CD4-positive, alpha-beta T cell treated with Interleukin-2 at 100 ng/mL for 4 hours (primary cell): ENCODE data around the gene B4GALNT2.
"Not testable (repeated sequence)": the region's sequence is repeated elsewhere in the genome, so short reads cannot be mapped to it uniquely, and the experiment has no call there.

Source experiments
- DNase-seq: peaks from one replicate; pipeline ENCODE4 v3.0.0-alpha.2; 2020; ENCODE audit warnings: low spot score

Gene B4GALNT2

DNA sequence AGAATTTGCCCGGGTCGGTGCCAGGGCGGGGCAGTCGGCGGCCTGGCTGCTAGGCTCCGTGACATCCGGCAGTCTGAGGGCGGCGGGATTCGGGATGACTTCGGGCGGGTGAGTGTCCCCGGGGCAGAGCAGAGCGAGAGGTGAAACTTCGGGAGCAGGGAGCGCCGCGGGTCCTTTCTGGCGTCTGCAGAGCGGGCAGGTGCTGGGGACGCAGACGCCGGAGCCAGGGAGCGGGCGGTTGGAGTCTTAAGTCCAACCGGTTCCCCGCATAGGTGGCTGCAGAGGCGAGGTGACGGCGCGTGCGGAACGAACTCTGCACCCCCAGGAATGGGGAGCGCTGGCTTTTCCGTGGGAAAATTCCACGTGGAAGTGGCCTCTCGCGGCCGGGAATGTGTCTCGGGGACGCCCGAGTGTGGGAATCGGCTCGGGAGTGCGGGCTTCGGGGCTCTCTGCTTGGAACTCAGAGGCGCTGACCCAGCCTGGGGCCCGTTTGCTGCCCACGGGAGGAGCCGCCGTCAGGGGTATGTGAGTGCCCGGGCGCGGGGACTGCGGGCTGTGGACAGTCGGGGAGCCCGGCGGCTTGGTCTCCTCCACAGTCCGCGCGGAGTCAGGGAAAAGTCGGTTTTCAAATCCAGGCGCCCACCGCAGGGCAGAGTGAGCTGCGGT is at the start of gene B4GALNT2:
Gene B4GALNT2, plus strand, starts transcription at position 71 of the 666 bp plus-strand sequence. Its CDS starts 24 bp downstream, at position 95.
- DNase-seq, result no peak

GRCh38 chr17:49085046-49085445 is 47.5 kb upstream of the B4GALNT2 start:
- not testable (repeated sequence) for DNase-seq

DNA sequence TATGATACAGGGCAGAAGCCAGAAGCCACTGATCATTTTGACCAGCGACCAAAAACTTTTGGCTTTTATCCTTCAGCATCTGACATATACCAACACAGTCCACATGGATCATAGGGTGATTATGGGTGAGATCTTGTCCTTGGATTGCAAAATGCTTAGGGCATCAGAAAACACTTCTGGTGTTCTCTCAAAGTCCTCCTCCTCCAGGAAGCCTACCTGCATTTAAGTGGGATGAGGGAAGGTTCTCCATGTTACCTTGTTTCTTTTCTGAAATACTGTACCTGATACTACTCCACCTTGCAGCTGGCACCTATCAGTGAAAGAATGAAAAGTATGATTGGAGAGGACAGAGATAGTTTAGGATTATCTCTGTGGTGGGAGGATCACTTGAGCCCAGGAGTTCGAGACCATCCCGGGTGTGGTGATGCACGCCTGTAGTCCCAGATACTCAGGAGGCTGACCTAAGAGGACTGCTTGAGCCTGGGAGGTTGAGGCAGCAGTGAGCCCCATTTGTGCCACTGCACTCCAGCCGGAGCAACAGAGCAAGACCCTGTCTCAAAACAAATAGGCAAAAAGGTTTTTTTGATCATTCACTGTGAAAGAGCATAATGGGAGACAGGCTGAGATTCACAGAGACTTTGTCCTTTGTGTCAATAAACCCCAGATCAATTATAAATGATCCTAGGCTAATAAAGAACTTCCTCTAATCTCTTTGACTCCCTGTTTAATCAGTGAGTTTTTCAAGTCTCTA is 46.8 kb upstream of the B4GALNT2 start:
- DNase-seq, result no peak

- no peak for DNase-seq
These were observed 46.3 kb upstream of the B4GALNT2 start for GRCh38 chr17:49086316-49086605.

DNA sequence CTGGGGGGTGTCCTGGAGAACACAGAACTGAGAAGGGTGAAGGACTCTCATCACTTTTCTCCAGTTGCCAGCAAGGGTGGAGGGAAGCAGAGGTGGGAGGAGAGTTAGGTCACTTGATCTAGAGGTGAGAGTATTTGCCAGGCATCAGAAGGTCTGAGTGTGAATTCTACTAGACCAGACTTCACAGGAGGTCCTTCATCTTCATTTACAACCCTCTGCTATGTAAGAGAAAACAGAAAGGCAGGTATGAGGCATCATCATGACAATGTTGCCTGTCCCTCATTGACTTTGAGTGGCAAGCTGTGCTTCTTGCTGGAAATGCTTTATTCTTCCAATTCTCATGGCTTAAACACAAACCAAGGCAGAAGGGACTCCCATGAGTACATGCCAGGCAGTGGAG is 45.9 kb upstream of the B4GALNT2 start:
- no peak for DNase-seq

GRCh38 chr17:49089094-49089493 is 43.5 kb upstream of the B4GALNT2 start:
- DNase-seq, result no peak

GRCh38 chr17:49090878-49091594 is 41.5 kb upstream of the B4GALNT2 start:
- DNase-seq, result no peak

- DNase-seq, result no peak
These were observed 39.4 kb upstream of the B4GALNT2 start for GRCh38 chr17:49093131-49093530.

DNA sequence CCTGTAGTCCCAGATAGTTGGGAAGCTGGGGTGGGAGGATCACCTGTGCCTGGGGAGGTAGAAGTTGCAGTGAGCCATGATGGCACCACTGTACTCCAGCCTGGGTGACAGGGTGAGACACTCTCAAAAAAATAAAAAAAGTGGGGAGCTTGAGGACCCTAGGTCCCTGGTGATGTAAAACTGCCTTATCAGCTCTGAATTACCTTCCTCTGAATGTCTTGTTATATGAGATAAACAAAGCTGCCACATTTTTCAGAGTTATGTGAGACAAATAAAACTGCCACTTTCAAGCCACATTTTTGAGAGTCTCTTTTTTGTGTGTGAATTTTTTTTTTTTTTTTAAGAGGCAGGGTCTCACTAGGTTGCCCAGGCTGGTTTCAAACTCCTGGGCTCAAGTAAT is 32.0 kb upstream of the B4GALNT2 start:
- DNase-seq, result no peak

DNA sequence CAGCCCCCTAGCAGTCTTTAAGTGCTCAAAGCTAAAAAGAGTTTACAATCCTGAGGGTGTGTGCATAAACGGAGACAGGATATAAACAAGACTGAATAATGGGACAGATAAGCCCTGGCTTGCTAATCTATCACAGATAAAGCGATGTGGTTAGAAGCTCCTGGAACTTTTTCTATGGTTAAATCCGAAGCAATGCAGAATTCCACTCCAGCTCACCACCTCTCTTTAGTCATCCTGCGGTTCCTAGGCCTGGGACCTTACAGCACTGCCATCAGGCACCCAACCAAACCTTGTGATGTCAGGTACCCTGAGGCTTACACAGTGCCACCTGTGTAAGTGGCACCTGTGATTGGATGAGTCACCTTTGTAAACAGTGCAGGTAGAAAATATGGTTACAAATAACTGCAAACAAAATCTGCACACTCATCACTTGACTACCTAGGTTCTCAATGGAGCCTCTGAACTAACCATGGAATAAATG is 31.5 kb upstream of the B4GALNT2 start:
- DNase-seq, result no peak

GRCh38 chr17:49103360-49103759 is 29.2 kb upstream of the B4GALNT2 start:
- not testable (repeated sequence) for DNase-seq

GRCh38 chr17:49104511-49105074 is 28.0 kb upstream of the B4GALNT2 start:
- DNase-seq, result no peak

- no peak for DNase-seq
These were observed 26.0 kb upstream of the B4GALNT2 start for GRCh38 chr17:49106321-49107210.

- no peak for DNase-seq
These were observed 25.4 kb upstream of the B4GALNT2 start for GRCh38 chr17:49107211-49107557.

DNA sequence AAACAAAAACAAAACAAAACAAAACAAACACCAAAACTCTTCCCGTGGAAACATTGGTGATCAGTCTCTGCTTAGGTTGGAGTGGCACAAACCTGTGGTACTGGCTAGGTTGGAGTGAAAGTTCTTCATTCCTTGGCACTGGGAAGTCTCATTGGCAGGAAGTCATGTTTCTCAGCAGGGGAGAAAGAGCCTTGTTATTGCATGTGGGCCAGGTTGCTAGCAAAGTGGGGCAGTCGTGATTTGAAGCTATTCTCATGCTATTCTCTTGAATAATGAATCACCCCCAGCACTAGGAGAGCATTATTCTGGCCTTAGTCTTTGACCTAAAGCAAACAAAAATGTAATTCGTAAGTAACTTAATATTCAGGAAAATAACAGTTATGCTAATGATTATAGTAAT is 24.3 kb upstream of the B4GALNT2 start:
- DNase-seq, result no peak

- no peak for DNase-seq
These were observed 22.1 kb upstream of the B4GALNT2 start for GRCh38 chr17:49110509-49110908.

GRCh38 chr17:49111934-49112333 is 20.6 kb upstream of the B4GALNT2 start:
- no peak for DNase-seq

- DNase-seq, result no peak
These were observed 19.6 kb upstream of the B4GALNT2 start for GRCh38 chr17:49112936-49113335.

GRCh38 chr17:49114703-49115102 is 17.9 kb upstream of the B4GALNT2 start:
- DNase-seq, result no peak

GRCh38 chr17:49117587-49118230 is 14.9 kb upstream of the B4GALNT2 start:
- DNase-seq, result no peak

DNA sequence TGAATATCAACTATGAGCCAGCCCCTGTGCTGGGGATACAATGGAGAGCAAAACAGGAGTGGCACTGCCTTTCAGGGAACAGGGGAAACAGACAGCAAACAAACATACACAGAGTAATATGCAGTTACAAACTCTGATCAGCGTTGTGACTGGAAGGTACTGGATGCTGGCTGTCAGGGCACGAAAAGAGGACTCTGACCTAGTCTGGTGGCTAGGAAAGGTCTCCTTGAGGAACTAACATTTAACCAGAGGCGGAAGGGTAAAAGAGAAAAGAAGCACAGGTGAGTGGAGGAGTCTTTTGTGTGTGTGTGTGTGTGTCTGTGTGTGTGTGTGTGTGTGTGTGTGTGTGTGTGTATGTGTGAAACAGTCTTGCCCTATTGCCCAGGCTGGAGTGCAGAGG is 12.4 kb upstream of the B4GALNT2 start:
- DNase-seq, result no peak
